WTC11 (cell line): Measurements from ENCODE around the gene CLDN6. TPM values are rescaled to one million over a fixed set of nuclear protein-coding genes. Genes with fewer than 3 reads are reported as not detected.

Experiments
- ATAC-seq: fragments of 200-7000 bp; cut with Tn5 transposase; 2 replicates; pipeline ENCODE4 v1.10.0; 2021; ENCODE audit warnings: mild to moderate bottlenecking, moderate library complexity
- CTCF ChIA-PET: fragments of 300-600 bp; sonication (Branson Sonifier 250); formaldehyde crosslinking; loops from one replicate; lab custom pipeline; 2021; ENCODE audit warnings: antibody characterized with exemption; lab: Charles Lee
- POLR2A ChIA-PET: fragments of 350-600 bp; sonication (Branson Sonifier 250); formaldehyde crosslinking; loops from one replicate; lab custom pipeline; 2021; ENCODE audit warnings: antibody characterized with exemption; lab: Charles Lee
- DNase-seq: peaks from one replicate; pipeline ENCODE4 v3.0.0; 2021; ENCODE audit warnings: low spot score
- H3K27ac Mint-ChIP-seq: 2 replicates; pipeline ENCODE4 v1.8.0; 2021; ENCODE audit warnings: mixed read lengths
- H3K27me3 Mint-ChIP-seq: 2 replicates; pipeline ENCODE4 v1.8.0; 2021; ENCODE audit warnings: low read depth, mild to moderate bottlenecking, moderate library complexity, mixed read lengths
- H3K36me3 Mint-ChIP-seq: 2 replicates; pipeline ENCODE4 v1.8.0; 2021; ENCODE audit warnings: mixed read lengths
- H3K4me1 Mint-ChIP-seq: 2 replicates; pipeline ENCODE4 v1.8.0; 2022; ENCODE audit warnings: mixed read lengths
- H3K4me3 Mint-ChIP-seq: 2 replicates; pipeline ENCODE4 v1.8.0; 2021; ENCODE audit warnings: mild to moderate bottlenecking, moderate library complexity, mixed read lengths
- H3K9me3 Mint-ChIP-seq: 2 replicates; pipeline ENCODE4 v1.8.0; 2021; ENCODE audit warnings: mixed read lengths
- ATF1 ChIP-seq: sonication (generic); formaldehyde crosslinking; IDR thresholded peaks from 2 replicates; pipeline ENCODE4 v1.8.1; 2023; ENCODE audit warnings: mild to moderate bottlenecking, moderate library complexity, missing genetic modification reagents
- CREB1 ChIP-seq: sonication (generic); formaldehyde crosslinking; IDR thresholded peaks from 2 replicates; pipeline ENCODE4 v1.8.0; 2023; ENCODE audit warnings: mild to moderate bottlenecking, missing genetic modification reagents
- E2F4 ChIP-seq: sonication (generic); formaldehyde crosslinking; IDR thresholded peaks from 2 replicates; pipeline ENCODE4 v1.8.1; 2022; ENCODE audit warnings: low read depth, mild to moderate bottlenecking, moderate library complexity, missing genetic modification reagents, borderline replicate concordance
- E2F5 ChIP-seq: sonication (generic); formaldehyde crosslinking; IDR thresholded peaks from 2 replicates; pipeline ENCODE4 v1.8.1; 2022; ENCODE audit warnings: mild to moderate bottlenecking, moderate library complexity, missing genetic modification reagents
- HMGA2 ChIP-seq: fragments of 250-450 bp; sonication (Bioruptor Pico); IDR thresholded peaks from 2 replicates; pipeline ENCODE4 v1.4.0; 2021; ENCODE audit warnings: mild to moderate bottlenecking, moderate library complexity
- JUN ChIP-seq: sonication (generic); formaldehyde crosslinking; IDR thresholded peaks from 2 replicates; pipeline ENCODE4 v1.8.0; 2023; ENCODE audit warnings: mild to moderate bottlenecking, missing genetic modification reagents
- MLX ChIP-seq: sonication (generic); formaldehyde crosslinking; IDR thresholded peaks from 2 replicates; pipeline ENCODE4 v1.8.1; 2023; ENCODE audit warnings: mild to moderate bottlenecking, missing genetic modification reagents, moderate library complexity
- MYBL2 ChIP-seq: sonication (generic); formaldehyde crosslinking; IDR thresholded peaks from 2 replicates; pipeline ENCODE4 v1.8.1; 2023; ENCODE audit warnings: mild to moderate bottlenecking, moderate library complexity, missing genetic modification reagents
- NR1H2 ChIP-seq: sonication (generic); formaldehyde crosslinking; IDR thresholded peaks from 2 replicates; pipeline ENCODE4 v1.9.0; 2021; ENCODE audit warnings: mild to moderate bottlenecking, moderate library complexity, missing genetic modification reagents
- NR2C2 ChIP-seq: sonication (generic); formaldehyde crosslinking; IDR thresholded peaks from 2 replicates; pipeline ENCODE4 v1.8.0; 2022; ENCODE audit warnings: mild to moderate bottlenecking, missing genetic modification reagents
- SMAD4 ChIP-seq: sonication (generic); formaldehyde crosslinking; IDR thresholded peaks from 2 replicates; pipeline ENCODE4 v1.8.0; 2022; ENCODE audit warnings: mild to moderate bottlenecking, missing genetic modification reagents
- SP1 ChIP-seq: sonication (generic); formaldehyde crosslinking; conservative IDR thresholded peaks from 2 replicates; pipeline ENCODE4 v1.8.1; 2022; ENCODE audit warnings: missing genetic modification reagents
- USF2 ChIP-seq: sonication (generic); formaldehyde crosslinking; IDR thresholded peaks from 2 replicates; pipeline ENCODE4 v1.8.1; 2023; ENCODE audit warnings: mild to moderate bottlenecking, missing genetic modification reagents, moderate library complexity
- ZBTB21 ChIP-seq: sonication (generic); formaldehyde crosslinking; IDR thresholded peaks from 2 replicates; pipeline ENCODE4 v1.8.1; 2023; ENCODE audit warnings: mild to moderate bottlenecking, missing genetic modification reagents, borderline replicate concordance
- ZNF121 ChIP-seq: sonication (generic); formaldehyde crosslinking; IDR thresholded peaks from 2 replicates; pipeline ENCODE4 v1.8.0; 2023; ENCODE audit warnings: missing genetic modification reagents
- ZNF138 ChIP-seq: sonication (generic); formaldehyde crosslinking; conservative IDR thresholded peaks from 2 replicates; pipeline ENCODE4 v1.8.1; 2022; ENCODE audit warnings: mild to moderate bottlenecking, moderate library complexity, missing genetic modification reagents
- ZNF232 ChIP-seq: sonication (generic); formaldehyde crosslinking; IDR thresholded peaks from 2 replicates; pipeline ENCODE4 v1.8.0; 2022; ENCODE audit warnings: mild to moderate bottlenecking, missing genetic modification reagents
- ZNF281 ChIP-seq: sonication (generic); formaldehyde crosslinking; IDR thresholded peaks from 2 replicates; pipeline ENCODE4 v1.8.0; 2023; ENCODE audit warnings: mild to moderate bottlenecking, missing genetic modification reagents
- ZNF396 ChIP-seq: fragments of 250-450 bp; sonication (Bioruptor Pico); IDR thresholded peaks from 2 replicates; pipeline ENCODE4 v1.8.0; 2021; ENCODE audit warnings: mild to moderate bottlenecking, moderate library complexity, borderline replicate concordance
- total RNA-seq: library from RNA; stranded (reverse); gene quantifications from 3 replicates; pipeline ENCODE4 v1.2.3, GENCODE V29; 2021

Gene CLDN6
- total RNA-seq, 1 experiment from 2014 or later: 746 TPM

- Mint-ChIP-seq H3K4me1 (peaks cover 78% of the 10 kb centered on the region), H3K36me3 (peaks cover 21% of the 10 kb centered on the region), H3K27me3 (peaks cover 3% of the 10 kb centered on the region; the same call in 1 of the 2 replicates), H3K9me3 (no peaks in the 10 kb centered on the region), H3K27ac (peak overlapping the region; percentile 69)
- DNase-seq (peak; percentile 76), ATAC-seq (0 out of 2 replicates have a peak, but pooled peaks have one; percentile 0)
- POLR2A ChIA-PET: interaction anchor here (0.7 to 13.9 kb wide), 7 partner anchors 8 to 86 kb away, joined by 3 to 502 read pairs (median 6); partner anchors contain the start of genes CLDN6, HCFC1R1, PKMYT1 and THOC6
- CTCF ChIA-PET: interaction anchor here (0.6 to 13.4 kb wide), 9 partner anchors 8 to 162 kb away, joined by 3 to 360 read pairs (median 7); partner anchors contain the start of genes CLDN6, HCFC1R1, PAQR4 and THOC6
- TF ChIP-seq SMAD4 (CRISPR knock-in tag) (no peak), ZNF281 (CRISPR knock-in tag) (peak; percentile 75; the same call in 1 of the 2 replicates), ZNF138 (CRISPR knock-in tag) (0 out of 2 replicates have a peak, but pooled peaks have one; percentile 45)
- TF ChIP-seq, all 79 proteins: peak for 2
- peak overlapping the region; percentile 70 for H3K4me3 Mint-ChIP-seq
Measured at GRCh38 chr16:3012246-3012645, 5.7 kb downstream of the CLDN6 start.

GRCh38 chr16:3010510-3010909 lies 7.5 kb downstream of the CLDN6 start:
- POLR2A ChIA-PET: interaction anchor here (0.6 to 13.9 kb wide), 10 partner anchors 11 to 860 kb away, joined by 3 to 502 read pairs (median 4); partner anchors contain the start of genes CLDN6, HCFC1R1, THOC6 and TNFRSF12A
- H3K27ac Mint-ChIP-seq: peak overlapping the region; percentile 100
- H3K4me1 Mint-ChIP-seq: peaks cover 80% of the 10 kb centered on the region

GRCh38 chr16:3009568-3010390 lies 8.2 kb downstream of the CLDN6 start:
- ChIA-PET POLR2A (interaction anchor here (0.6 to 13.9 kb wide), 11 partner anchors 12 to 859 kb away, joined by 3 to 502 read pairs (median 4); partner anchors contain the start of genes CLDN6, HCFC1R1, THOC6 and TNFRSF12A), CTCF (interaction anchor here (1.0 to 13.4 kb wide), 8 partner anchors 8 to 99 kb away, joined by 3 to 360 read pairs (median 5); partner anchors contain the start of genes CLDN6, HCFC1R1, PAQR4 and THOC6)
- ATAC-seq (peak; percentile 28), DNase-seq (peak; percentile 90)
- Mint-ChIP-seq H3K4me3 (peak overlapping the region; percentile 74), H3K4me1 (peaks cover 78% of the 10 kb centered on the region), H3K27me3 (peaks cover 3% of the 10 kb centered on the region; the same call in 1 of the 2 replicates), H3K27ac (peak overlapping the region; percentile 100), H3K36me3 (peaks cover 1% of the 10 kb centered on the region), H3K9me3 (no peaks in the 10 kb centered on the region)
- TF ChIP-seq MLX (CRISPR knock-in tag) (no peak), ZNF232 (CRISPR knock-in tag) (no peak), E2F4 (no peak), ZBTB21 (CRISPR knock-in tag) (no peak), NR1H2 (no peak), HMGA2 (no peak), MYBL2 (CRISPR knock-in tag) (0 out of 2 replicates have a peak, but pooled peaks have one; percentile 9), ZNF396 (no peak), ATF1 (CRISPR knock-in tag) (no peak), NR2C2 (no peak), E2F5 (CRISPR knock-in tag) (0 out of 2 replicates have a peak, but pooled peaks have one; percentile 53), JUN (CRISPR knock-in tag) (no peak), CREB1 (CRISPR knock-in tag) (no peak), ZNF281 (CRISPR knock-in tag) (no peak), SP1 (peak; percentile 73)

More at GRCh38 chr16:3010510-3010909, 7.5 kb downstream of the CLDN6 start:
- H3K27me3 Mint-ChIP-seq: peaks cover 3% of the 10 kb centered on the region; the same call in 1 of the 2 replicates
- ATAC-seq (no peak), DNase-seq (no peak)
- CTCF ChIA-PET: interaction anchor here (1.2 to 13.4 kb wide), 6 partner anchors 9 to 98 kb away, joined by 4 to 360 read pairs (median 6); partner anchors contain the start of genes CLDN6, HCFC1R1, PAQR4 and THOC6
- peak; percentile 70 for TF ChIP-seq ZNF121 (CRISPR knock-in tag)
- TF ChIP-seq USF2 (CRISPR knock-in tag): no peak
- H3K4me3 Mint-ChIP-seq: peak overlapping the region; percentile 74
- H3K9me3 Mint-ChIP-seq: no peaks in the 10 kb centered on the region
- H3K36me3 Mint-ChIP-seq: peaks cover 7% of the 10 kb centered on the region
